ENCODE measurements around the gene AIMP2.

AIMP2 gene

DNA sequence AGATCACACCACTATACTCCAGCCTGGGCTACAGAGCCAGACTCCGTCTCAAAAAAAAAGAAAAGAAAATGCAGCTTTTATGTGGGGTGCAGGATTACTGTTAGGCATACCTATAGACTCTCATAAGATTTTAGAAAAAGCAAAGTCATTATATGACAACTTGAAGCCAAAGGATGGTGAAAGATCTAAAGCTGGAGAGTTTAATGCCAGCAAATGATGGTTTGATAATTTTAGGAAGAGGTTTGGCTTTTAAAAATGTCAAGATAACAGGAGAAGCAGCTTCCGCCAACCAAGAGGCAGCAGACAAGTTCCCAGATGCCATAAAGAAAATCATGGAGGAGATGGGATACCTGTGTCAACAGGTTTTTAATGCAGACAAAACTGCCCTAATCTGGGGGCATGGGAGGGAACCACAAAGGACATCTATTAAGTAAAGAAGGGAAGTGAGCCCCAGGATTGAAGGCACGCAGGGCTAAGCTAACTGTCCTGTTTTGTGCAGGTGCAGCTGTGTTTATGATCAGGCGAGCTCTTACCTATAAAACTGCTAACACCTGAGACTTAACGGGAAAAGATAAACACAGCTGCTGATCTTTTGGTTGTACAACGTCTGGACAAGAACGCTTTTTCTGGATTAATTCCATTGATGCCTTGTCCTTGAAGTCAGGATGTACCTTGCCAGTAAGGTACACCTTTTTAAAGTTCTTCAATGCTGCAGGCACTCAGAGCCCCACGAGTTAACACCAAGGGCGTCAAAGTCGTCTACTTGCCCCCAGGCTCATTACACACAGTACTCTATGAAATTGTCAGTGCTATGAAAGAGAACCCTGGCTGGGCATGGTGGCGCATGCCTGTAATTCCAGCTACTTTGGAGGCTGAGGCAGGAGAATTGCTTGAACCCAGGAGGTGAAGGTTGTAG, 11.6 kb downstream of the AIMP2 start:
- no peak overlapping the region for H3K4me3 ChIP-seq (ENCODE audit: low read length)
- TF ChIP-seq, protein P1, sequence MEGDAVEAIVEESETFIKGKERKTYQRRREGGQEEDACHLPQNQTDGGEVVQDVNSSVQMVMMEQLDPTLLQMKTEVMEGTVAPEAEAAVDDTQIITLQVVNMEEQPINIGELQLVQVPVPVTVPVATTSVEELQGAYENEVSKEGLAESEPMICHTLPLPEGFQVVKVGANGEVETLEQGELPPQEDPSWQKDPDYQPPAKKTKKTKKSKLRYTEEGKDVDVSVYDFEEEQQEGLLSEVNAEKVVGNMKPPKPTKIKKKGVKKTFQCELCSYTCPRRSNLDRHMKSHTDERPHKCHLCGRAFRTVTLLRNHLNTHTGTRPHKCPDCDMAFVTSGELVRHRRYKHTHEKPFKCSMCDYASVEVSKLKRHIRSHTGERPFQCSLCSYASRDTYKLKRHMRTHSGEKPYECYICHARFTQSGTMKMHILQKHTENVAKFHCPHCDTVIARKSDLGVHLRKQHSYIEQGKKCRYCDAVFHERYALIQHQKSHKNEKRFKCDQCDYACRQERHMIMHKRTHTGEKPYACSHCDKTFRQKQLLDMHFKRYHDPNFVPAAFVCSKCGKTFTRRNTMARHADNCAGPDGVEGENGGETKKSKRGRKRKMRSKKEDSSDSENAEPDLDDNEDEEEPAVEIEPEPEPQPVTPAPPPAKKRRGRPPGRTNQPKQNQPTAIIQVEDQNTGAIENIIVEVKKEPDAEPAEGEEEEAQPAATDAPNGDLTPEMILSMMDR (IDR thresholded peaks at IDR 0.05; ENCODE audit: low read depth, low read length): no peak
- no peak for TF ChIP-seq EZH2phosphoT487 (IDR thresholded peaks at IDR 0.05; ENCODE audit: low read depth)
- no peaks in the 10 kb centered on the region for H4K20me1 ChIP-seq (ENCODE audit: insufficient read depth, low read length)
- H3K9me3 ChIP-seq (ENCODE audit: insufficient read depth, low read length): no peaks in the 10 kb centered on the region
- H3K27ac ChIP-seq (ENCODE audit: low read length): no peak overlapping the region
- no peak overlapping the region for H3K4me2 ChIP-seq (ENCODE audit: low read length)
- peaks cover 3% of the 10 kb centered on the region; the same call in 1 of the 2 replicates for H3K4me1 ChIP-seq (ENCODE audit: low read length)
- H3K27me3 ChIP-seq (ENCODE audit: low read depth, low read length): no peaks in the 10 kb centered on the region
- no peaks in the 10 kb centered on the region; the same call in 1 of the 2 replicates for H3K79me2 ChIP-seq (ENCODE audit: low read length)
- H3K9ac ChIP-seq (ENCODE audit: low read length): no peak overlapping the region
- H2AFZ ChIP-seq (ENCODE audit: low read depth, low read length): no peak overlapping the region
- H3K36me3 ChIP-seq (replicated peaks; ENCODE audit: low read depth, low read length): peaks cover 38% of the 10 kb centered on the region

DNA sequence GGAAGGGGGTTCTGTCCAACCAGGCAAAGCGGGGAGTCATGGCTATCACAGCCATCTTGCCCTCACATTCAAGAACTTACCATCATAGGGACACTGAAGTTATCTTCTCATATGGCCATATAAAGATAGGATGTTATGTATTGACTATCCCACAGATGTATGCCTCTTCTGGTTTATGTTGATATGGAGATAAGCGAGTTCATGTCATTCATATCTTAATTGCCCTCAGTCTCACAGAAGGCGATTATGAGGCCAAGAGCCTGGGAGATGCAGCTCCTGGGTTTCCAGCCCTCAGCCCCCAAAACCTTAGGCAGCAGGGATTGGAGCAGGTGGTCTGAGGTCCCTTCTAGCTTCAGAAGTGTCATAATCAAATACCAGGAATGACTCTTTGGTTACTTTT, 13.6 kb downstream of the AIMP2 start:
- H3K36me3 ChIP-seq (replicated peaks; ENCODE audit: low read depth, low read length): peaks cover 46% of the 10 kb centered on the region
- no peaks in the 10 kb centered on the region for H3K9me3 ChIP-seq (ENCODE audit: insufficient read depth, low read length)
- H3K27ac ChIP-seq (ENCODE audit: low read length): no peak overlapping the region
- H3K4me1 ChIP-seq (ENCODE audit: low read length): no peaks in the 10 kb centered on the region
- H3K79me2 ChIP-seq (ENCODE audit: low read length): no peaks in the 10 kb centered on the region
- no peaks in the 10 kb centered on the region for H4K20me1 ChIP-seq (ENCODE audit: insufficient read depth, low read length)
- H3K27me3 ChIP-seq (ENCODE audit: low read depth, low read length): no peaks in the 10 kb centered on the region
- H3K9ac ChIP-seq (ENCODE audit: low read length): no peak overlapping the region
- H3K4me3 ChIP-seq (ENCODE audit: low read length): no peak overlapping the region
- H2AFZ ChIP-seq (ENCODE audit: low read depth, low read length): no peak overlapping the region
- TF ChIP-seq, protein P1 (IDR thresholded peaks at IDR 0.05; ENCODE audit: low read depth, low read length): no peak
- no peak for TF ChIP-seq EZH2phosphoT487 (IDR thresholded peaks at IDR 0.05; ENCODE audit: low read depth)
- no peak overlapping the region for H3K4me2 ChIP-seq (ENCODE audit: low read length)

DNA sequence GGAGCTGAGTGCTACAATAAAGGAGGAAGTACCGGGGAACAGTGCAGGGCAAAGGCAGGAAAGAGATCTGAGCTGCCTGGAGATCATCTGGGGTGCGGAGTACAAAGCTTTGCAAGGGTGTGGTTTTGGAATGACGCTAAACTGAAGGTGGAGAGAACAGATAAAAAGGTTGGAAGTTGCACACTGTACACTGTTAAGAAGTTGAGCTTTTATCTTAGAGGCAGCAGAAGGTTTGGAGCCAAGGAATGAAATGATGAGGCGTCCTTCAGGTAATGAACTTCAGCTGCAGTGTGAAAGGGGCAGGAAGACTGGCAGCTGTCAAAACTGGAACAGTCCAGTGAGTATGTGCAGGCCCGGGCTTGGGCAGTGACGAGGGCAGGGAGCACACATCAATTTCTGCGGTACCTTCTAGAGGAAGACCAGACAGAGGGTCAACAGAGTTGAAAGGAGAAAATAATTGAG, 14.9 kb downstream of the AIMP2 start:
- no peak for TF ChIP-seq EZH2phosphoT487 (IDR thresholded peaks at IDR 0.05; ENCODE audit: low read depth)
- TF ChIP-seq, protein P1 (IDR thresholded peaks at IDR 0.05; ENCODE audit: low read depth, low read length): no peak
- H3K4me3 ChIP-seq (ENCODE audit: low read length): no peak overlapping the region
- H3K9me3 ChIP-seq (ENCODE audit: insufficient read depth, low read length): no peaks in the 10 kb centered on the region
- no peaks in the 10 kb centered on the region for H3K27me3 ChIP-seq (ENCODE audit: low read depth, low read length)
- H3K36me3 ChIP-seq (replicated peaks; ENCODE audit: low read depth, low read length): peaks cover 51% of the 10 kb centered on the region
- H3K9ac ChIP-seq (ENCODE audit: low read length): no peak overlapping the region
- H4K20me1 ChIP-seq (ENCODE audit: insufficient read depth, low read length): no peaks in the 10 kb centered on the region
- H3K4me2 ChIP-seq (ENCODE audit: low read length): no peak overlapping the region
- H3K79me2 ChIP-seq (ENCODE audit: low read length): no peaks in the 10 kb centered on the region
- H2AFZ ChIP-seq (ENCODE audit: low read depth, low read length): no peak overlapping the region
- no peak overlapping the region for H3K27ac ChIP-seq (ENCODE audit: low read length)
- H3K4me1 ChIP-seq (ENCODE audit: low read length): no peaks in the 10 kb centered on the region

DNA sequence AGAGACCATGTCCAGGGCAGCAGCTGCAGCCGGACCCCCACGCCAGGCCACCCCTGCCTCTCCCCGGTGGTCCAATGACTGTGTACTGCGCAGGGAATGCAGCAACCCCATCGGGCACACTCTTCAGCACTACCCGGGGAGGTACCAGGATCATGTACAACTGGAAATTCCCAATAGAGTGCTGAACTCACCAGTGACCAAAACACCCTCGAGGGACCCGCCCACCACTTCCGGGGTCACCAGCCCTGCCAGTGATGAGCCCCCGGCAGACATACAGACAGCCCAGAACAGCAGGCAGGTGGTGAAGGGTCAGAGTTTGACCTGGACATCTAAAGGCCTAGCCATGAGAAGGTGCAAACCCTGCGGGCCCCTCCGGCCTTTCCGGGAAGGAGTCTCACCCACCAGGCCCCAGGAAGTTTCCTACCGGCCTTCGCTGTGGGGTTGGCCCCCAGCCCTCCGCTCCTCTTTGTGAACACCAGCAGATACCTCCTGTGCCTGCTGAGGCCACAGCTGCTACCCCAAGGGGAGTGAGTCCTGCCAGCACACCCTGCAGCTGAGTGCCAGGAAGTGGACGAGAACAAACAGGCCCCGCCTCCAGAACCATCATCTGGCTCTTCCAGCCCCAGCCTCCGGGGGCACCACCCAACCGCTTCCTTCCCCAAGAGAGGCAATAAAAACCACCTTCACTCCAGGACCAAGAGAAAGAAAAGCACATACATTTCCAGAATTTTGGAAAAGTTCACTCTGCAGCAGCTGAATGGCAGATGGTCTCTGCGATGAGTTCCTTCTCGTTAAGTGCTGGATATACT, 17.1 kb downstream of the AIMP2 start:
- H3K36me3 ChIP-seq (replicated peaks; ENCODE audit: low read depth, low read length): peaks cover 48% of the 10 kb centered on the region
- no peaks in the 10 kb centered on the region for H3K4me1 ChIP-seq (ENCODE audit: low read length)
- H2AFZ ChIP-seq (ENCODE audit: low read depth, low read length): no peak overlapping the region
- H3K9me3 ChIP-seq (ENCODE audit: insufficient read depth, low read length): no peaks in the 10 kb centered on the region
- no peak overlapping the region for H3K4me2 ChIP-seq (ENCODE audit: low read length)
- no peaks in the 10 kb centered on the region for H3K27me3 ChIP-seq (ENCODE audit: low read depth, low read length)
- no peak overlapping the region for H3K4me3 ChIP-seq (ENCODE audit: low read length)
- H3K79me2 ChIP-seq (ENCODE audit: low read length): 0 out of 2 replicates have a peak, but pooled peaks cover under 1% of the 10 kb centered on the region
- H3K9ac ChIP-seq (ENCODE audit: low read length): no peak overlapping the region
- no peak for TF ChIP-seq EZH2phosphoT487 (IDR thresholded peaks at IDR 0.05; ENCODE audit: low read depth)
- TF ChIP-seq, protein P1 (IDR thresholded peaks at IDR 0.05; ENCODE audit: low read depth, low read length): no peak
- no peak overlapping the region for H3K27ac ChIP-seq (ENCODE audit: low read length)
- H4K20me1 ChIP-seq (ENCODE audit: insufficient read depth, low read length): no peaks in the 10 kb centered on the region

All from OCI-LY3 (cell line).